OCI-LY3 (cell line): ENCODE results near the gene LRRC32.

Experiments used
- EZH2phosphoT487 ChIP-seq: fragments of 200-600 bp; shearing (Covaris generic); IDR thresholded peaks from 2 replicates; pipeline ENCODE4 v1.6.1; 2018; ENCODE audit warnings: antibody characterized with exemption, mixed run types, low read depth
- TF ChIP-seq, protein P1 (sequence below): fragments of 200-600, 300-600 bp; sonication (generic); IDR thresholded peaks from 2 replicates; pipeline ENCODE4 v1.5.1; 2014; ENCODE audit warnings: antibody characterized with exemption, low read length, low read depth

GRCh38 chr11:76629116-76629852 is 41.3 kb downstream of the LRRC32 start:
- TF ChIP-seq, protein P1, sequence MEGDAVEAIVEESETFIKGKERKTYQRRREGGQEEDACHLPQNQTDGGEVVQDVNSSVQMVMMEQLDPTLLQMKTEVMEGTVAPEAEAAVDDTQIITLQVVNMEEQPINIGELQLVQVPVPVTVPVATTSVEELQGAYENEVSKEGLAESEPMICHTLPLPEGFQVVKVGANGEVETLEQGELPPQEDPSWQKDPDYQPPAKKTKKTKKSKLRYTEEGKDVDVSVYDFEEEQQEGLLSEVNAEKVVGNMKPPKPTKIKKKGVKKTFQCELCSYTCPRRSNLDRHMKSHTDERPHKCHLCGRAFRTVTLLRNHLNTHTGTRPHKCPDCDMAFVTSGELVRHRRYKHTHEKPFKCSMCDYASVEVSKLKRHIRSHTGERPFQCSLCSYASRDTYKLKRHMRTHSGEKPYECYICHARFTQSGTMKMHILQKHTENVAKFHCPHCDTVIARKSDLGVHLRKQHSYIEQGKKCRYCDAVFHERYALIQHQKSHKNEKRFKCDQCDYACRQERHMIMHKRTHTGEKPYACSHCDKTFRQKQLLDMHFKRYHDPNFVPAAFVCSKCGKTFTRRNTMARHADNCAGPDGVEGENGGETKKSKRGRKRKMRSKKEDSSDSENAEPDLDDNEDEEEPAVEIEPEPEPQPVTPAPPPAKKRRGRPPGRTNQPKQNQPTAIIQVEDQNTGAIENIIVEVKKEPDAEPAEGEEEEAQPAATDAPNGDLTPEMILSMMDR: no peak
- no peak for TF ChIP-seq EZH2phosphoT487
